Tibial nerve (tissue), 4 donors: ENCODE results near the gene RERG. TPM values are rescaled to one million over a fixed set of nuclear protein-coding genes. Genes with fewer than 3 reads are reported as not detected.

Experiments used
- DNase-seq, 2 donors: peaks; one replicate each; pipeline ENCODE4 v3.0.0-alpha.2; 2019; ENCODE audit warnings: low spot score in 2 of 2
- H3K27ac ChIP-seq, 4 donors: fragments of 200-600 bp; sonication (generic) in 3 of 4; one replicate each; pipeline ENCODE4 v1.5.1; 2017 to 2019; ENCODE audit warnings: mild to moderate bottlenecking in 1 of 4
- H3K27me3 ChIP-seq, 2 donors: fragments of 200-600 bp; sonication (generic) in 1 of 2; one replicate each; pipeline versions ENCODE4 v1.5.1 to v1.6.0; 2017 to 2019
- H3K36me3 ChIP-seq, 3 donors: fragments of 200-600 bp; sonication (generic); one replicate each; pipeline ENCODE4 v1.5.1; 2018 to 2019
- H3K4me1 ChIP-seq, 4 donors: fragments of 200-600 bp; sonication (generic) in 3 of 4; one replicate each; pipeline ENCODE4 v1.5.1; 2017 to 2019
- H3K4me3 ChIP-seq, 4 donors: fragments of 200-600 bp; sonication (generic) in 3 of 4; one replicate each; pipeline ENCODE4 v1.5.1; 2017 to 2019; ENCODE audit warnings: mild to moderate bottlenecking in 1 of 4, moderate library complexity in 1 of 4
- H3K9me3 ChIP-seq, 4 donors: fragments of 200-600 bp; sonication (generic) in 3 of 4; one replicate each; pipeline ENCODE4 v1.5.1; 2017 to 2019
- CTCF ChIP-seq, 5 experiments: fragments of 200-600 bp in 3 of 5; fragments of 450-650 bp in 2 of 5; sonication (generic) in 3 of 5; IDR thresholded peaks; one replicate each; pipeline ENCODE4 v1.5.1; 2016 to 2019; ENCODE audit warnings: antibody characterized with exemption in 5 of 5, mild to moderate bottlenecking in 3 of 5, moderate library complexity in 2 of 5
- EP300 ChIP-seq, 2 donors: sonication (generic); formaldehyde crosslinking; IDR thresholded peaks; one replicate each; pipeline ENCODE4 v1.6.1; 2017; ENCODE audit warnings: antibody characterized with exemption in 2 of 2, mild to moderate bottlenecking in 1 of 2
- POLR2A ChIP-seq, 2 donors: fragments of 450-650 bp; IDR thresholded peaks; one replicate each; pipeline ENCODE4 v1.6.1; 2017; ENCODE audit warnings: antibody characterized with exemption in 2 of 2, mild to moderate bottlenecking in 2 of 2, moderate library complexity in 2 of 2
- WGBS, 2 donors: methylation state at CpG; one replicate each; pipeline ENCODE4 v1.1.5; 2018; 5-methylcytosine and 5-hydroxymethylcytosine counted together
- total RNA-seq, 4 donors: library from RNA; depleted of rRNA; stranded (reverse); fragments of >200 nt; gene quantifications; one replicate each; pipeline ENCODE4 v1.1.0, GENCODE V29; 2016

RERG gene
- total RNA-seq, 4 donors from 2014 or later, result 25.5 to 42.8 (median 31.5) TPM

GRCh38 chr12:15256761-15257160, 35.5 kb upstream of the RERG start:
- H3K27me3 ChIP-seq, result no peaks in the 10 kb centered on the region
- H3K27ac ChIP-seq, result peak overlapping the region in 2 of 4 donors; percentile 67 to 68
- TF ChIP-seq POLR2A (IDR thresholded peaks at IDR 0.05) (no peak), EP300 (IDR thresholded peaks at IDR 0.05) (peak; percentile 90 to 94), CTCF (IDR thresholded peaks at IDR 0.05) (no peak)

GRCh38 chr12:15253990-15254389, 32.8 kb upstream of the RERG start:
- no peak overlapping the region for H3K27ac ChIP-seq
- whole genome bisulfite sequencing, 2 donors, result 63 to 69% methylated on average over 1 of the region's 1 CpG
- H3K36me3 ChIP-seq, result no peaks in the 10 kb centered on the region
- no peak for DNase-seq
- no peaks in the 10 kb centered on the region for H3K27me3 ChIP-seq
- peaks cover 0 to 15% (median 0%) of the 10 kb centered on the region in 4 donors for H3K4me1 ChIP-seq
- no peak for TF ChIP-seq EP300 (IDR thresholded peaks at IDR 0.05)
- no peak for TF ChIP-seq CTCF (IDR thresholded peaks at IDR 0.05)
- no peak for TF ChIP-seq POLR2A (IDR thresholded peaks at IDR 0.05)
- H3K4me3 ChIP-seq, result no peak overlapping the region
- peaks cover 0 to 6% (median 0%) of the 10 kb centered on the region in 4 donors for H3K9me3 ChIP-seq

More at GRCh38 chr12:15256761-15257160, 35.5 kb upstream of the RERG start:
- Histone ChIP-seq H3K4me3 (no peak overlapping the region), H3K36me3 (no peaks in the 10 kb centered on the region), H3K4me1 (peaks cover 0 to 15% (median 0%) of the 10 kb centered on the region in 4 donors), H3K9me3 (peaks cover 0 to 7% (median 0%) of the 10 kb centered on the region in 4 donors)
- peak in 1 of 2 donors; percentile 71 for DNase-seq
- 18 to 25% methylated on average over 4 of the region's 4 CpGs for WGBS, 2 donors

GRCh38 chr12:15244926-15245325, 23.7 kb upstream of the RERG start:
- peaks cover 0 to 3% (median 0%) of the 10 kb centered on the region in 4 donors for H3K9me3 ChIP-seq
- no peaks in the 10 kb centered on the region for H3K4me1 ChIP-seq
- 91 to 94% methylated on average over 4 of the region's 4 CpGs for WGBS, 2 donors
- no peak for DNase-seq
- TF ChIP-seq CTCF (IDR thresholded peaks at IDR 0.05) (no peak), EP300 (IDR thresholded peaks at IDR 0.05) (no peak), POLR2A (IDR thresholded peaks at IDR 0.05) (no peak)
- H3K36me3 ChIP-seq, result no peaks in the 10 kb centered on the region
- H3K4me3 ChIP-seq, result no peak overlapping the region
- no peaks in the 10 kb centered on the region for H3K27me3 ChIP-seq
- H3K27ac ChIP-seq, result no peak overlapping the region

- no peak overlapping the region for H3K4me3 ChIP-seq
- peak overlapping the region in 1 of 4 donors; percentile 8 for H3K27ac ChIP-seq
- 69 to 70% methylated on average over 2 of the region's 2 CpGs for WGBS, 2 donors
- no peaks in the 10 kb centered on the region for H3K27me3 ChIP-seq
- DNase-seq, result no peak
- peaks cover 0 to 3% (median 0%) of the 10 kb centered on the region in 4 donors for H3K9me3 ChIP-seq
- no peaks in the 10 kb centered on the region for H3K36me3 ChIP-seq
- no peak for TF ChIP-seq EP300 (IDR thresholded peaks at IDR 0.05)
- no peak for TF ChIP-seq CTCF (IDR thresholded peaks at IDR 0.05)
- no peak for TF ChIP-seq POLR2A (IDR thresholded peaks at IDR 0.05)
- H3K4me1 ChIP-seq, result no peaks in the 10 kb centered on the region
Measured at GRCh38 chr12:15244341-15244740, 23.1 kb upstream of the RERG start.

- no peaks in the 10 kb centered on the region for H3K36me3 ChIP-seq
- no peaks in the 10 kb centered on the region for H3K4me1 ChIP-seq
- H3K27ac ChIP-seq, result no peak overlapping the region
- WGBS, 2 donors, result 86 to 87% methylated on average over 3 of the region's 3 CpGs
- H3K4me3 ChIP-seq, result no peak overlapping the region
- TF ChIP-seq CTCF (IDR thresholded peaks at IDR 0.05) (no peak), EP300 (IDR thresholded peaks at IDR 0.05) (no peak), POLR2A (IDR thresholded peaks at IDR 0.05) (no peak)
- H3K27me3 ChIP-seq, result no peaks in the 10 kb centered on the region
- DNase-seq, result no peak
- H3K9me3 ChIP-seq, result peaks cover 0 to 3% (median 0%) of the 10 kb centered on the region in 4 donors
Measured at GRCh38 chr12:15243102-15243501, 21.9 kb upstream of the RERG start.
